Naive B cell (primary cell): ENCODE measurements around the gene CASP1. TPM values are rescaled to one million over a fixed set of nuclear protein-coding genes. Genes with fewer than 3 reads are reported as not detected.
A peak's percentile ranks its signal among the peaks of the same experiment; 100 is the strongest.
"Not testable (repeated sequence)": the region's sequence is repeated elsewhere in the genome, so short reads cannot be mapped to it uniquely, and the experiment has no call there.

Experiments used
- ATAC-seq, 2 donors: fragments of 150-1000 bp; cut with Tn5 transposase; 2 replicates each; pipeline ENCODE4 v1.10.0; 2021; ENCODE audit warnings: low read depth in 2 of 2, mild to moderate bottlenecking in 2 of 2, moderate library complexity in 2 of 2
- DNase-seq: peaks from one replicate; pipeline ENCODE4 v3.0.0; 2022
- H3K27ac Mint-ChIP-seq, 6 donors: one replicate each; pipeline ENCODE4 v1.8.0; 2020 to 2022; ENCODE audit warnings: mild to moderate bottlenecking in 6 of 6, mixed read lengths in 6 of 6, moderate library complexity in 5 of 6, inconsistent platforms in 2 of 6
- H3K27me3 Mint-ChIP-seq, 3 donors: one replicate each; pipeline ENCODE4 v1.8.0; 2021 to 2022; ENCODE audit warnings: mixed read lengths in 3 of 3, mild to moderate bottlenecking in 1 of 3
- H3K36me3 Mint-ChIP-seq, 2 donors: one replicate each; pipeline ENCODE4 v1.8.0; 2020 to 2022; ENCODE audit warnings: mixed read lengths in 2 of 2, inconsistent platforms in 1 of 2, mild to moderate bottlenecking in 1 of 2
- H3K4me1 Mint-ChIP-seq, 3 donors: one replicate each; pipeline ENCODE4 v1.8.0; 2020 to 2022; ENCODE audit warnings: mixed read lengths in 3 of 3, inconsistent platforms in 1 of 3, mild to moderate bottlenecking in 1 of 3, moderate library complexity in 1 of 3
- H3K4me3 Mint-ChIP-seq, 8 donors: one replicate each; pipeline ENCODE4 v1.8.0; 2020 to 2022; ENCODE audit warnings: mild to moderate bottlenecking in 8 of 8, mixed read lengths in 8 of 8, moderate library complexity in 8 of 8, inconsistent platforms in 2 of 8
- H3K9me3 Mint-ChIP-seq, 7 donors: one replicate each; pipeline ENCODE4 v1.8.0; 2020 to 2022; ENCODE audit warnings: mixed read lengths in 7 of 7, mild to moderate bottlenecking in 5 of 7, inconsistent platforms in 2 of 7, moderate library complexity in 1 of 7
- polyA plus RNA-seq, 6 donors: library from polyadenylated mRNA; unstranded; fragments of 300-500 nt; fragmentation: Illumina TruSeq; gene quantifications; one replicate each; pipeline ENCODE4 v1.2.3, GENCODE V29; 2021; ENCODE audit warnings: low read depth in 6 of 6

The CASP1 gene
- polyA plus RNA-seq, 6 donors from 2014 or later: 64.3 to 96.3 (median 73.6) TPM

DNA sequence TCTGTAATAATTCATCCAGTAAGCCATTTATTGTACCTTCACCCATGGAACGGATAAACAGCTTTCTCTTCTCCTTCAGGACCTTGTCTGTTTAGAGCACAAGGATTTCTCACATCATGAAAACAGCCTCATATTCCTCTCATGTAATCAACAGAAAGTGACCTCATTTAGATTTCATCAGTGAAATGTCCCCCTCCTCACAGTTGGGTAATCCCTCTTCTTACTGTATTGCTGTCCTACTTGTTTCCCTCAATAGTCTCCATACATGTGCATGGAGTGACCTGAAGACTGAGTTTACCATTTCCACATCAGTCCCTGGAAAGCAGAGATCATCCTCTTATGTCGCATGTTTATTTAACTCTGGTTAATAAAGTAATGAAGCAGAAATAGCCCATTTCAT is 556 bp downstream of the CASP1 start:
- Mint-ChIP-seq H3K4me1 (peaks cover 36 to 52% (median 38%) of the 10 kb centered on the region in 3 donors), H3K36me3 (peaks cover 27 to 35% of the 10 kb centered on the region in 2 donors), H3K4me3 (peak overlapping the region; percentile 80 to 99 (median 94)), H3K27ac (peak overlapping the region; percentile 74 to 95 (median 92))
- not testable (repeated sequence) for H3K9me3 Mint-ChIP-seq, DNase-seq, H3K27me3 Mint-ChIP-seq, ATAC-seq

DNA sequence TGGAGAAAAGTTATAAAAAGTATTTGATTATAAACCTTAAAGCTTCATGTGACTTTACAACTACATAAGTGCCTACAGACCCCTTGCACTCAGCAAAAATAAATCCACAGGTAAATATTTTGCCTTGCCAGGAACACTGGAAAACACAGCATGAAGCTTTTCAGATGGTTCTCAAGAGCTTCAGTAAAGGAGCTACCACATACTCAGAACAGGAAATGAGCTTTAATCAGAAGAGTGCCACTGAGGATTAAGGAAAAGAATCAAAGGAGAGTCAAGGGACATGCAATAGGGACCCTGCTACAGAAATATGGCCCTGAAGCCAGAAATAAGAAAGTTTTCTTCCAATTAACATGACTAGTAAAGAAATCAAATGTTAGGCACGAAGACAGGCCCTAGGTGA is 1.2 kb downstream of the CASP1 start:
- Mint-ChIP-seq H3K4me1 (peaks cover 36 to 52% (median 38%) of the 10 kb centered on the region in 3 donors), H3K4me3 (peak overlapping the region; percentile 80 to 99 (median 94))
- DNase-seq: no peak

DNA sequence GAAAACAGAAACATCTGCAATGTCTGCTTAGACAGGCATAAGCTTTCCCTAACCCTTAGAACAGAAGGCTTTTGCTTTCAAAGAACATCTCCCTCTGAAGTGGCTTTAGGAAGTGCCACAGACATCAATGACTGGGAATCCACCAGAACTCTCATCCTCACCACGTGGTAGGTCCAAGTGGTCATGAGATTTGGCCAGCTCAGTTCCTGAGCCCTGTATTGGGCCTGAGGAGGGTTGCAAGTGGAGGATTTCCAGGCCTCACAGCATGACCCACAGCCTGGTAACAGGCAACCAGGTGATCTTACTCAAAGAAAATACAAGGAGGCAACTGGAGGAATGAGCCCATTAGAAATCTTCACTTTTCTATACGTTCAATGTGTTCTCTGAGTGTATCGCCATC is 1.6 kb downstream of the CASP1 start:
- DNase-seq (no peak), ATAC-seq (no peak)
- H3K9me3 Mint-ChIP-seq: peaks cover 0 to 7% (median 0%) of the 10 kb centered on the region in 7 donors
- H3K36me3 Mint-ChIP-seq: peaks cover 31 to 38% of the 10 kb centered on the region in 2 donors
- no peaks in the 10 kb centered on the region for H3K27me3 Mint-ChIP-seq
- H3K27ac Mint-ChIP-seq: peak overlapping the region in 4 of 6 donors; percentile 30 to 82 (median 52)
- peak overlapping the region; percentile 80 to 99 (median 94) for H3K4me3 Mint-ChIP-seq
- peaks cover 36 to 52% (median 37%) of the 10 kb centered on the region in 3 donors for H3K4me1 Mint-ChIP-seq

More for the DNA sequence above, 1.2 kb downstream of the CASP1 start:
- no peaks in the 10 kb centered on the region for H3K27me3 Mint-ChIP-seq
- peaks cover 0 to 9% (median 0%) of the 10 kb centered on the region in 7 donors for H3K9me3 Mint-ChIP-seq
- peak in 1 of 2 donors; percentile 27 for ATAC-seq
- peaks cover 30 to 38% of the 10 kb centered on the region in 2 donors for H3K36me3 Mint-ChIP-seq
- peak overlapping the region; percentile 30 to 95 (median 57) for H3K27ac Mint-ChIP-seq

DNA sequence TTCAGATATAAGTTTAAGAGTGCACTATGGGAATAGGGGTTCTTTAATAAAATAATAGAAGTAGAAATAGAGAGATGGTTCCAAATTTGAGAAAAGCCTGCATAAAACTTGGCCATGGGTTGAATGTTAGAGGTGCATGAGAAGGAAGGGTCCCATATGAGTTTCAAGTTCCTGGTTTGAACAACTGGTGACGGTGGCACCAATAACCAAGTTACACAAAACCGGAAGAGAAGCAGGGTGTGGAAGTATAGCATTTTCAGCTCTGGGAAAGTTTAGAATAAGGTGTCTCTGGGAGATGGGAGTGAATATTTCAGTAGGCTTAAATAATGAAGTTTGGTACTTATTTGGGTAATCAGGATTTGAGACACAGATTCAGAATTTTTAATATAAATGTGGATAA is 2.4 kb downstream of the CASP1 start:
- H3K36me3 Mint-ChIP-seq: peaks cover 30 to 40% of the 10 kb centered on the region in 2 donors
- no peaks in the 10 kb centered on the region for H3K9me3 Mint-ChIP-seq
- ATAC-seq: peak; percentile 38 to 51

DNA sequence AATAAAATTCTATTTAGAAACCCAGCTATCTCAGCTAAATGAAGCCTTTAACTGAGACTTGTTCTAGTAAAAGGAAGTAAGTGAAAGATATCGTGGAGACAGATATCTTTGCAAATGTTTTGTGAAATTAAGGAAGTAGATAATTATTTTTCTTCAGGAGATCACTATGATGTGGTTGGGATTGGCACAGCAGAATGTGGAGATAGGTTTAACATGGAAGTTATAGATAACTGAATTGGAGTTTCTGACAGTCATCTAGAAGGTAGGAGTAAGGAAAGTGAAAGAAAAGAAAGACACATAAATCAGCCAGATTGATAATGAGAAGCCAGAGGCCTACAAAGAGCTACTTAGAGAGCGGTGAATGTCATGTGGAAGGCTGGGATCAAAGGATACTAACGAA is 7.3 kb downstream of the CASP1 start:
- Mint-ChIP-seq H3K27me3 (no peaks in the 10 kb centered on the region), H3K27ac (peak overlapping the region in 4 of 6 donors; percentile 40 to 85 (median 79)), H3K4me1 (peaks cover 34 to 42% (median 41%) of the 10 kb centered on the region in 3 donors), H3K36me3 (peaks cover 44 to 45% of the 10 kb centered on the region in 2 donors), H3K4me3 (peak overlapping the region in 4 of 8 donors; percentile 5 to 54 (median 49)), H3K9me3 (no peaks in the 10 kb centered on the region)
- DNase-seq (no peak), ATAC-seq (no peak)

More for the DNA sequence above, 2.4 kb downstream of the CASP1 start:
- Mint-ChIP-seq H3K4me3 (peak overlapping the region; percentile 13 to 97 (median 78)), H3K27me3 (no peaks in the 10 kb centered on the region), H3K4me1 (peaks cover 37 to 57% (median 41%) of the 10 kb centered on the region in 3 donors), H3K27ac (peak overlapping the region; percentile 6 to 93 (median 81))
- no peak for DNase-seq

DNA sequence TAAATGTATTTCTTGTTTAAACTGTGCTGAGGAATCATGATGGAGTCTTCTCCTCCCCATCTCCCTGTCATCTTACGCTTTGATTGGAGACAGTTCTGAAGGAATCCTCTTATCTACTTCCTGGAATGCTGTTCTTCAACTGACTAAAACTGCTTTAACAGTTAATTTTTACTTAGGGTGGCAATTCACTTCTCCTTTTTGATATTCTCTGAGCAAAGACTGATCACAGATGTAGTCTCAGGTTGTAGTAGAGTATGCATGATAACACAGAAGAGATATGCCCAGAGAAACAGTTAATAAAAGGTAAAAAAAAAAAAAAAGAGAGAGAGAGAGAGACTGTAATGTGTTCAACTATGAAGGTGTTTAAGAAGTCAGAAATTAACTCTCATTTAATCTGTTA is 10.6 kb downstream of the CASP1 start:
- Mint-ChIP-seq H3K27me3 (no peaks in the 10 kb centered on the region), H3K4me3 (no peak overlapping the region), H3K9me3 (peaks cover 0 to 3% (median 0%) of the 10 kb centered on the region in 7 donors), H3K36me3 (peaks cover 30% of the 10 kb centered on the region in 2 donors), H3K4me1 (peaks cover 30 to 43% (median 34%) of the 10 kb centered on the region in 3 donors), H3K27ac (peak overlapping the region in 3 of 6 donors; percentile 13 to 50 (median 19))
- DNase-seq (no peak), ATAC-seq (no peak)

DNA sequence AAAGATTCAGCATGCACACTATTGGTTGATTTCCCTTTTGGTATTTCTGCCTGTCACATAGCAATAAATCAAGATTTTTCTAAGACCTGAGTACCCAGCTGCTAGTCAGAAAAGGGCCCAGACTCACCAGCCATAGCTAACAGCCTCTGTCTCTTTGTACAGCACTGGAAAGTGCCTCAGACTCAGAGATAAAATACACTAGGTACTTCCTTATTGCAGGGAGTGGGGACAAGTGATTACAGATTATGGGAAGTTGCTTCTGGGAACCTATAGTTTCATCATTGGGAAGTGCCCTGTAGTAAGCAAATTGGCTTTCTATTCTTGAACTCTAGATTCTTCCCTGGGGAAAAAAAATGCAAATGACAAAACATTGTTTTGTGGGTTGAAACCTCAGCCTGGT is 11.9 kb downstream of the CASP1 start, which contains the start of gene CASP5:
Gene CASP5, minus strand, starts transcription at position 166 of the 400 bp plus-strand sequence. Its CDS starts 32 bp downstream, at position 134.
- H3K9me3 Mint-ChIP-seq: peaks cover 0 to 3% (median 0%) of the 10 kb centered on the region in 7 donors
- peaks cover 30 to 43% (median 34%) of the 10 kb centered on the region in 3 donors for H3K4me1 Mint-ChIP-seq
- peak within 1 kb of the TSS in 5 of 6 donors; percentile 13 to 64 (median 36) for H3K27ac Mint-ChIP-seq
- ATAC-seq: peak; percentile 27 to 57
- H3K27me3 Mint-ChIP-seq: no peaks in the 10 kb centered on the region
- no peak for DNase-seq
- peaks cover 19 to 21% of the 10 kb centered on the region in 2 donors for H3K36me3 Mint-ChIP-seq
- peak within 1 kb of the TSS in 5 of 8 donors; percentile 0 to 40 (median 5) for H3K4me3 Mint-ChIP-seq

DNA sequence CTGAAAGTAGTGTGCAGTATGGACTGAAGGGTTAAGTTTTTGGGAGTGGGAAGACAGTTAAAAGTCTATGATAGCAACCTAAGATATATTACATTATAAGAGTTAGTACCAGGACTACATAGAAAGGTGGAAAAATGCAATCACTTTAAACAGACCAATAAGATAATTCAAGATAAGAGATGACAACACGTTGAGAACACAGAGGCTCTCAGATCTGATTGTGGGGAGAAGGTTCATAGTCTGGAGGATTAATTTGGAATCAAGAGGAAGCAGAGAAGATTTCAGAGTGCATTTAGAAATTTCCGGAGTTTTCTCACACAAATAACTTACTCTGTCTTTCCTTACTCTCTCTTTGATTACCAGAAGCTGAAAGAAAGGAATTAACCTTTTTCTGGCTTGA is 12.4 kb downstream of the CASP1 start:
- ATAC-seq (no peak), DNase-seq (no peak)
- Mint-ChIP-seq H3K36me3 (peaks cover 14 to 16% of the 10 kb centered on the region in 2 donors), H3K9me3 (peaks cover 0 to 3% (median 0%) of the 10 kb centered on the region in 7 donors), H3K4me1 (peaks cover 26 to 38% (median 29%) of the 10 kb centered on the region in 3 donors), H3K27ac (peak overlapping the region in 2 of 6 donors; percentile 30 to 36), H3K4me3 (peak overlapping the region in 1 of 8 donors; percentile 40), H3K27me3 (no peaks in the 10 kb centered on the region)

DNA sequence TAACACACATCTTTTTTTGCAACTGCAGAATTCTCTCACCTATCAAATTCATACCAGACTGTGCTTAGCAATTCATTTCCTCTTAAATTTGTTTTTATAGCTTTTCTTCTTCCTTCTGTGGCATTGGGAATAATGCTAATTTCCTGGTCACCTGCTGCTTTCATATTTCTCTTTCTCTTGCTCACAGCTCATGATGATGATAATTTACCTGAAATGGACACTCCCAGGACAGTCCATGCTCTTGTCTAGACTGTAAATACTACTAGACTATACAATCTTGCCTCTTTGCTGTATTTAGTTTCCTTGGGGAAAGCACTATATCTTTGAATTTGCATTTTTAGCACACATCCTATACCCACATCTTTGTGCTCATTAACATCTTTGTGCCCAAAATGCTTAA is 27.5 kb downstream of the CASP1 start:
- Mint-ChIP-seq H3K9me3 (no peaks in the 10 kb centered on the region), H3K36me3 (no peaks in the 10 kb centered on the region), H3K4me3 (no peak overlapping the region), H3K4me1 (no peaks in the 10 kb centered on the region), H3K27ac (no peak overlapping the region), H3K27me3 (peaks cover 0 to 6% (median 0%) of the 10 kb centered on the region in 3 donors)
- DNase-seq: no peak
- ATAC-seq: no peak

DNA sequence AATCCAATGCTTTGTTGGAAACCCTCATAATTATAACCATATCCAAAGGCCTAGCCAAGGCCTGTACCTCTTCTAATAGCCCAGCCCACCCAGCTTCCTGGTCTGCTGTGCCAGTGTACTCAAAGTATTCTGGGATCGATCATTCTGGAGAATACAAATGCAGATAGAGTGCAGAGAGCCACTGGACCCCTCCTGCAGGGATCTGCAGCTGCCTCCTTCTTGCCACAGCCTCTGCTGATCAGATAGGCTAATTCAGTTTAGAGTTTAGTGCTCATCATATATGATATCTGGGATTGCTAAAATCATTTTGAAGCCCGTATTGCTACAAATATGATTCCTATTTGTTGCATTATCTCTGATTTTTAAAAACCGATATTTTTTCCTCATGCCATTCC is 29.5 kb downstream of the CASP1 start:
- Mint-ChIP-seq H3K27ac (peak overlapping the region in 1 of 6 donors; percentile 63), H3K9me3 (no peaks in the 10 kb centered on the region), H3K4me1 (peaks cover 4 to 8% (median 7%) of the 10 kb centered on the region in 3 donors), H3K27me3 (no peaks in the 10 kb centered on the region), H3K36me3 (no peaks in the 10 kb centered on the region), H3K4me3 (no peak overlapping the region)
- ATAC-seq (no peak), DNase-seq (no peak)

DNA sequence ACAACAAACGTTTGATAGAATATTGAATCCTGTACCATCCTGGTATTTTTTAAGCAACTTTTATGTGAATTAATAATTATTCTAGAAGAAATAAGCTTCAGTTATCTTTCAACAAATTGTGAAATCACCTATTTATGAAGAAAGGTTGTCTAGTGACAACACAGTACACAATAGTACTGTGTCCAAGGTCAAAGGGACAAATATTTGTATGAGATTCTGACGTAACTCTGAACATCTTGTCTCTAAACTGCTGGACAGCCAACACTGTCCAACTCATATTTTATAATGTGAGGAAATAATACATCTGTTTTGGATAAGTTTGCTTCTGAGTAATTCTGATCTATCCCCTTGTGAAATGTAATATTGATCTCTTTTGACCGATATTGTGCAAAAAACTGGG is 30.9 kb downstream of the CASP1 start:
- Mint-ChIP-seq H3K27me3 (no peaks in the 10 kb centered on the region), H3K27ac (no peak overlapping the region), H3K9me3 (no peaks in the 10 kb centered on the region), H3K4me1 (peaks cover 4 to 8% (median 8%) of the 10 kb centered on the region in 3 donors), H3K4me3 (no peak overlapping the region), H3K36me3 (no peaks in the 10 kb centered on the region)
- no peak for DNase-seq
- ATAC-seq: no peak

DNA sequence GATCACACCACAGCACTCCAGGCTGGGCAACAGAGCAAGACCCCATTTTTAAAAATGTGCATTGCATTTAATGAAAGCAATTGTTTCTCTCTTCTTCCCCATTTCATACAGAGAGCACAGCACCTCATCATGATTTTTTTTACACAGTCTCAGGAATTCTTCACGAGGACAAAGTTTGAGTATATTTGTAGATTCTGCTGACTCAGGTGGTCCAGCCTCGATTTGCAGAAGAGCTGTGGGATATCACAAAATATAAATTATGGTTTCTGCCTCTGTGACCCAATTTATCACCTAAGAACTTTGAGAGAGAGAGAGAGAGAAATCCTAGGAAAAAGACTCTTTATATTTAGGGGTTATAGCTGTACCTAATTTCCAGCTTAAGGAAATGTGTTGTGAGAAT is 31.8 kb downstream of the CASP1 start:
- ATAC-seq: no peak
- Mint-ChIP-seq H3K36me3 (no peaks in the 10 kb centered on the region), H3K4me1 (peaks cover 4 to 8% (median 8%) of the 10 kb centered on the region in 3 donors), H3K4me3 (no peak overlapping the region), H3K9me3 (no peaks in the 10 kb centered on the region), H3K27me3 (no peaks in the 10 kb centered on the region), H3K27ac (peak overlapping the region in 1 of 6 donors; percentile 11)
- DNase-seq: no peak

DNA sequence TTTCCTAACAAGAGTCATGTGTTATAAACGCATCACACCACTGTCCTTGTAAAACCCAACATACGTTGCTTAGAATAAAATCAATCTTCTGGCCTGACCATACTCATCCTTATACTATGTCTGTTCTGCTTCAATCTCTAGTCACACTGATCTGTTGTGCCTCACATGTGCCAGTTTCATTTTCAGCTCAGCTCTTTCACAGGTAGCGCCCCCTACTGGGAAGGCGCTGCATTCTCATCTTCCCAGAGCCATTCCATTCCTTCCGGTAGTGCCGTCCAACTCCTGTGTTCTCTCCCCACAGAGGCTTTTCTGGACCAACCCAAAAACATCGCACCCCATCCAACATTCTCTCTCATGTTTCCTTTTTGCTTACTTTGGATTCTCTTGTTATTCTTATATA is 34.1 kb downstream of the CASP1 start:
- H3K27ac Mint-ChIP-seq: peak overlapping the region in 3 of 6 donors; percentile 19 to 48 (median 29)
- peak; percentile 73 to 90 for ATAC-seq
- peak; percentile 37 for DNase-seq
- no peaks in the 10 kb centered on the region for H3K36me3 Mint-ChIP-seq
- H3K9me3 Mint-ChIP-seq: no peaks in the 10 kb centered on the region
- H3K27me3 Mint-ChIP-seq: no peaks in the 10 kb centered on the region
- no peak overlapping the region for H3K4me3 Mint-ChIP-seq
- H3K4me1 Mint-ChIP-seq: peaks cover 4 to 8% (median 8%) of the 10 kb centered on the region in 3 donors

DNA sequence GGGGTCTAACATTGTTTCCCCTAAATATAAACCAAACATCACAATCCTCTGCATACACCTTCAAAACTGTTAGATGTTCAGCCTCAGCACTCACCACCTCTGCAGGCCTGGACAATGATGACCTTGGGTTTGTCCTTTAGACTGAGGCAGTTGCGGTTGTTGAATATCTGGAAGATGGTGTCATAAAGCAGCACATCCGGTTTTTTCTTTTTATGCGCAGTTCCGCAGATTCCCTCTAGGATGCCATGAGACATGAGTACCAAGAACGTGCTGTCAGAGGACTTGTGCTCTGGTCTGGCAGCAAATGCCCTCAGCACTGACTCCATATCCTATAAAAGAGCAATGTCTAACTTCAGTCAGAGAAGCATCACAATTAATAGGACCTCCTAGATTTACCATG is 34.8 kb downstream of the CASP1 start:
- ATAC-seq (peak in 1 of 2 donors; percentile 37), DNase-seq (no peak)
- H3K27ac Mint-ChIP-seq: no peak overlapping the region

More for the DNA sequence above, 34.8 kb downstream of the CASP1 start:
- peaks cover 4 to 8% (median 8%) of the 10 kb centered on the region in 3 donors for H3K4me1 Mint-ChIP-seq
- no peaks in the 10 kb centered on the region for H3K36me3 Mint-ChIP-seq
- no peaks in the 10 kb centered on the region for H3K27me3 Mint-ChIP-seq
- no peak overlapping the region for H3K4me3 Mint-ChIP-seq
- H3K9me3 Mint-ChIP-seq: no peaks in the 10 kb centered on the region
